RPMI8226 (cell line): ENCODE data around the gene HERC4.
A peak's percentile ranks its signal among the peaks of the same experiment; 100 is the strongest.
"Not testable (repeated sequence)": the region's sequence is repeated elsewhere in the genome, so short reads cannot be mapped to it uniquely, and the experiment has no call there.

Experiments
- DNase-seq: peaks from one replicate; pipeline ENCODE4 v3.0.0-alpha.2; 2015

Gene HERC4

DNA sequence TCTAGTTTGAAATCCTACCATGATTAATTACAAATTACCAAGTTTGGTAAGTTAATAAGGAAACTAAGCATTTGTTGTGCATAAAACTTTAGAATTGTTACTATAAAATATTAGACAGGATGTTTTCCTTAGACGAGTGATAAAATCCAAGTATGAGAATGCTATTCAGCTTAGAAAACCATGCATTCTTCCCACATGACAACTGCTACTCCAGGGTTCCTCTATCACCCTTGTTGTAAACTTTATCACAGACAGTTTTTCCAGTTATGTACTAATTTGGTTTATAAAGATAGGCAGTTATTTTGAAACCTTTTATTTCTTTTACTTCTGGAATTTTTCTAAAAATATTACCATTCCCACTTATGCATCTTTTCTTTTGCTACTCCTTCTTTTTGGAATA is 138.7 kb downstream of the HERC4 start:
- no peak for DNase-seq

- no peak for DNase-seq
Measured at GRCh38 chr10:67935223-67935622, 139.9 kb downstream of the HERC4 start.

- DNase-seq: no peak
Measured at GRCh38 chr10:67934336-67934735, 140.7 kb downstream of the HERC4 start.

GRCh38 chr10:67933199-67933598 is 141.9 kb downstream of the HERC4 start:
- no peak for DNase-seq

- DNase-seq: no peak
Measured at GRCh38 chr10:67926951-67927350, 148.1 kb downstream of the HERC4 start.

DNA sequence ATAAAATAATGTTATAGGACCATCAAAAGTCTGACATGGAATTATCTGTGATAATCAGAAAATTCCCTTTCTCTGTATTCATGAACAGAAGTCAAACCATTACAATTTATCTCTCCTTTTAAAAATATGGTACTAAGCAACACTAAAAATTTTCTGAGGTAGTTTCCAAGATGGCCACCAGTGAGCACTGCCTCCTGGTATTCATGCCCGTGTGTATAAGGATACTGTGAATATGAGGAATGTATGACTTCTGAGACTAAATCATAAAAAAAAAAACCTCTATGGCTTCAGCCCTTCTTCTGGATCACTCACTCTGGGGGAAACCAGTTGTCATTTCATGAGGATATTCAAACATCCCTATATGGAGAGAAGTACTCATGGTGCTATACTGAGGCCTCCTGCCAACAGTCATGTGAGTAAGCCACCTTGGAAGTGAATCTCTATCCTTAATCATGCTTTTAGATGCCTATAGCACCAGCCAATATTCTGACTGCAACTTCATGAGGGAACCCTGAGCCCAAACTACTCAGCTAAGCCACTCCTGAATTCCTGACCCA is 149.6 kb downstream of the HERC4 start:
- no peak for DNase-seq

DNA sequence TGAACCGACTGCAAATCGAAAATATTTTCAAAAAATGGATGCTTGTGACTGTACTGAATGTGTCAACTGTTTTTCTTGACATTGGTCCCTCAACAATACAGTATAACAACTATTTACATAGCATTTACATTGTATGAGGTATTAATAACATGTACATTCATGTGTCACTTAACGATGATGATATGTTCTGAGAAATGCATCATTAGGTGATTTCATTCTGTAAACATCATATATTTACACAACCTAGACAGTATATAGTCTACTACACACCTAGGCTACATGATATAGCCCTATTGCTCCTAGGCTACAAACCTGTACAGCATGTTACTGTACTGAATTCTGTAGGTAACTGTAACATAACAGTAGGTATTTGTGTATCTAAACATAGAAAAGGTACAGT is 150.9 kb downstream of the HERC4 start:
- no peak for DNase-seq

DNA sequence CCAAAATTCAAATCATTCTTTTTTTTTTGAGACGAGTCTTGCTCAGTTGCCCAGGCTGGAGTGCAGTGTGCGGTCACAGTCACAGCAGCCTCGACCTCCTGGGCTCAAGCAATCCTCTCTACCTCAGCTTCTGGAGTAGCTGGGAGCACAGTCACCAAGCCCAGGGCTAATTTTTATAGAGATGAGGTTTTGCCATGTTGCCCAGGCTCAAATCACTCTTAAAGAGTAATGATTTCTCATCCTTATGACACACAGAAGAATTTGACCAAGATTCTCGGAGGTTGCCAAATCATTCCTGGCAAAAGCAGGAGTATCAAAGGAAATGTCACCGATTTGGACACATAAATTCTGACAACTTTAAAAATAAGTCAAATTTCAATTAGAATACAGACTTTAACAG is 151.5 kb downstream of the HERC4 start:
- no peak for DNase-seq

DNA sequence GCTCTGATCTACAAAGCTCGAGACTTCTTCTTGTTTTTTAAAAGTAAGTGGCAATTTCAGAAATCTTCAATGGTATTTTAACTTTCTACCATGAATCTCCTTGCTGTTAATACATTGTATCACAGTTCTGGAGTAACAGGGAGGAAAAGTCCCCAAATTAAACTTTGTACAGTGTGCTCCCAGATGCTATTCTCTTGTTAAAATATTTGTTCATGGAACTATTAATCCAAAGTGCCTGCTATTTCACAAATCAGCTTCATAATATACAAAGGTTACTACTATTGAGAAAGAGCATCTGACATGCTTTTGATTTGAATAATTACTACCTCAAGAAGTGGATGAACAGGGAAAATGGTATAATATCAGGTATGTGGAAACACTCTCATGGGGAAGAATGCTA is 154.0 kb downstream of the HERC4 start:
- no peak for DNase-seq

GRCh38 chr10:67917679-67918078 is 157.4 kb downstream of the HERC4 start:
- DNase-seq: no peak

- DNase-seq: no peak
Measured at GRCh38 chr10:67917169-67917568, 157.9 kb downstream of the HERC4 start.

DNA sequence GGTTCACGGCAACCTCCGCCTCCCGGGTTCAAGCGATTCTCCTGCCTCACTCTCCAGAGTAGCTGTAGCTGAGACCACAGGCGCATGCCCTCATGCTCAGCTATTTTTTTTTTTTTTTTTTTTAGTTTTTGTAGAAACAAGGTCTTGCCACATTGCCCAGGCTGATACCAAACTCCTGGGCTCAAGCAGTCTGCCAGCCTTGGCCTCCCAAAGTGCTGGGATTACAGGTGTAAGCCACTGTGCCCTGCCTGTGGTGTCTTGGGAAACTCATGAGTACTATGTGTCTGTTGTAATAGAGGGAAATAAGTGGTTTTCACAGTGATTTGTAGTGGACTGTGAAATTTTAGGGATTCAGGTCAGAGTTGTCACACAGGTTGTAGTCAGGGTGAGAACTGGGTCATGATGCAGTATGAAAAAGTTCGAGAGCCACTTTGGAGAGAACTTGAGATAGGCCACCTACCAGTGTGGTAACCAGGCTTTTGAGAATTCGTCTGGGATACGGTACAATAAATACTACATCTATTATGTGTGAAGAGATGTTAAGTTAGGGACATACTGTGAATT is 160.2 kb downstream of the HERC4 start:
- DNase-seq: no peak

GRCh38 chr10:67912331-67912946 is 162.6 kb downstream of the HERC4 start:
- no peak for DNase-seq

- no peak for DNase-seq
Measured at GRCh38 chr10:67903581-67903980, 171.5 kb downstream of the HERC4 start.

- no peak for DNase-seq
Measured at GRCh38 chr10:67893637-67894036, 181.4 kb downstream of the HERC4 start.

DNA sequence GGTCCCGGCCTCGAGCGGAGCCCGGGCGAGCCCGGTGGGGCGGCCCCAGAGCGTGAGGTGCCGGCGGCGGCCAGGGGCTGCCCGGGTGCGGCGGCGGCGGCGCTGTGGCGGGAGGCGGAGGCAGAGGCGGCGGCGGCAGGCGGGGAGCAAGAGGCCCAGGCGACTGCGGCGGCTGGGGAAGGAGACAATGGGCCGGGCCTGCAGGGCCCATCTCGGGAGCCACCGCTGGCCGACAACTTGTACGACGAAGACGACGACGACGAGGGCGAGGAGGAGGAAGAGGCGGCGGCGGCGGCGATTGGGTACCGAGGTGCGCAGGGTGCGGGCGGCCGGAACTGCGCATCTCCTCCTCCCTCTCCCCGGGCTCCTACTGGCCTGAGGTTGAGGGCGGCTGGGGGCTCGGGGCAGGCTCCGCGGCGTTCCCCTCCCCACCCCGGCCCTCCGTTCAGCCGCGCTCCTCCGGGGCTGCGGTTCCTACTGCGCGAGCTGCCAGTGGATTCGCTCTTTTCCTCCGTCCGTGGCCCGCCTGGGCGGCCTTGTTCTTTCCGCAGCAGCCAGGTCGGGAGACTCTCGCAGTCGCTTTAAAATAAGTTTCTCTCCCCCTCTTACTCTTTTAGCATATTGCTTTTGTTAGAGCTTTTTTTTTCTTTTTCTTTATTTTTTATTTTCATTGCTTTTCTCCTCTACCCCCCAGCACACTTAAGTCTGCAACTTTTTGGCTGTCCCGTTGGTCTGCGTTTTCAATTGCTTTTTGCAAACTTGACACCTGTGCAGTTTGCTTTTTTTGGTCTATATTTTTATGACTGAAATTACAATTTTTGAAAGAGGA is 190.0 kb downstream of the HERC4 start:
- DNase-seq: peak; percentile 72

- DNase-seq: peak; percentile 94
Measured at GRCh38 chr10:67884313-67884841, 190.7 kb downstream of the HERC4 start, which contains the start of gene SIRT1. Gene SIRT1 (plus strand): TSS chr10:67884656. CDS start chr10:67884722, 66 bp downstream.

DNA sequence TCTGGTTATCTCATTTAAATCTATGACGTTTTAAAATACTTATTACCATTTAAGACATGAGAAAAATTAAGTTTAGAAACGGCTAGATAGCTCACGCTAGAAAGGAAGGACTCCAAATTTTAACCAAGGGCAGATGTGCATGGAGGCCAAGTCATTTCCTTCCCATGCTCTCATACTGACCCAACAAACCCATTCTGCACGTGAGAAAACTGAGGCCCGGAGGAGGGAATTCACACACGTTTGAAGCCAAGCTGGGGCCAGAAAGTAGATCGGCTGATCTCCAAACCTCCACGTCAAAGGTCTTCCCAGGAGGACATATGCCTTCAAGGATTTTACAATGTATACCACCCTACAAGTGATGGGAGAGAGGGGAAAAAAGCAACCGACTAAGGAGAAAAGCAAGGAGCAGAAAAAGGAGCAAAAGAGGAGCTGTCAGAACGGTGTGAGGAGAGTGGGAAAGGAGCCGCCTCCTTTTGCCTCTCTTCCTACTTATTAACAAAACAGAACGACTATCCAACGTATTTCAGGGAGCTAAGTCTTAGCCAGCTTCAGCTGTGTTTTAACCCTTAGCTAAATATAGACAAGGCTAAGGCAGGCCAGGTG is 191.3 kb downstream of the HERC4 start:
- no peak for DNase-seq

DNA sequence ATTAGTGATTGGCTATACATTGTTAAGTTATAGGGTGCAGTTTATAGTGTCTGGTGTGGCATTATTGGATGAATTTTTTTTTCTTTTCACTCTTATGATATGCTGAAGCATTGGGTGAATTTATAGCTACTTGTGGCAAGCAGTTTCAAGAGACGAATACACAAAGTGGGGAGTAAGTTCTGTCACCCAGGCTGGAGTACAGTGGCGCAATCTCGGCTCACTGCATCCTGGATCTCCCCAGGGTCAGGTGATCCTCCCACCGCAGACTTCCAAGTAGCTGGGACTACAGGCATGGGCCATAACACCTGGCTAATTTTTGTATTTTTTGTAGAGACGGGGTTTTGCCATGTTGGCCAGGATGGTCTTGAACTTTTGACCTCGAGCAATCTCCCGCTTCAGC is 196.9 kb downstream of the HERC4 start:
- DNase-seq: no peak

DNA sequence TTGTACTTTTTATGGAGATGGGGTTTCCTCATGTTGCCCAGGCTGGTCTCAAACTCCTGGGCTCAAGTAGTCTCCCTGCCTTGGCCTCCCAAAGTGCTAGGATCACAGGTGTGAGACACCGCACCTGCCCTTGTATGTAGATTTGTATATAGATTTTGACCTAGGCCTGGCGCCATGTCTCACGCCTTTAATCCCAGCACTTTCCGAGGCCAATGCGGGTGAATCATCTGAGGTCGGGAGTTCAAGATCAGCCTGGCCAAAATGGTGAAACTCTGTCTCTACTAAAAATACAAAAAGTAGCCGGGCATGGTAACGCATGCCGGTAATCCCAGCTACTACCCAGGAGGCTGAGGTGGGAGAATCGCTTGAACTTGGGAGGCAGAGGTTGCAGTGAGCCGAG is 197.7 kb downstream of the HERC4 start:
- DNase-seq: not testable (repeated sequence)

DNA sequence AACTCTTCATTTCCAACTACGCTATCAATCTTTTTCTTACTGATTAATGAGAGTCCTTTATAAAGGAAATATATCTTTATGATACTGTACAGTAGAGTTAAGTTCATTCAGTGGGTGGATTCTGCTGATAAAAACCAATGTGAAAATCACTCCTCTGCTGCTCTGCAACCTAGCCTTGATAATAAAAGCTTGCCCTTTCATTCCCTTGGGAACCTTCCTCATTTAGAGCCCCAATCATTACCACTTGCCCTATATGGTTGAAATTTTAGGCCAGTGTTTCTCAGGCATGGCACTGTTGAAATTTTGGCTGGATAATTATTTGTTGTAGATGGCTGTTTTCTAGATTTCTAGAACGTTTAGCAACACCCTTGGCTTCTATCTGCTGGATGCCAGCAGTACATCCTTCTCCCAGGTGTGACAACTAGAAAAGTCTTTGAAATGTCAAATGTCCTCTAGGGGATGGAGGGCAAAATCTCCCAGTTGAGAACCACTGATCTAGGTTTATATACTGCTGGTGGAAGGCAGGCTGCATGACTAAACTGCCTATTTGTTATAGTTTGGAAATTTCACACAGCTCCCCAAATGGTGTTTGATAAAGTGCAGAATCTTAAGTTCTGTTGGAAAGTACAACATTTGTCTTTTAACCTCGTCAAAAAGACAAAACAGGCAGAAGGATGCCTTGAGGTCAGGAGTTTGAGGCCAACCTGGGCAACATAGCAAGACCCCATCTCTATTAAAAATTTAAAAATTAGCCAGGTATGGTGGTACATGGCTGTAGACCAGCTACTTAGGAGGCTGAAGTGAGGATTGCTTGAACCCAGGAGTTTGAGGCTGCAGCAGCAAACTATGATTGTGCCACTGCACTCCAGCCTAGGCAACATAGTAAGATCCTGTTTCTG is 199.5 kb downstream of the HERC4 start:
- no peak for DNase-seq
